Right kidney (tissue), 1 donor: Measurements from ENCODE around the gene TMEM179.

Source experiments
- DNase-seq: peaks from one replicate; pipeline ENCODE4 v3.0.0-alpha.2; 2016

TMEM179 gene

DNA sequence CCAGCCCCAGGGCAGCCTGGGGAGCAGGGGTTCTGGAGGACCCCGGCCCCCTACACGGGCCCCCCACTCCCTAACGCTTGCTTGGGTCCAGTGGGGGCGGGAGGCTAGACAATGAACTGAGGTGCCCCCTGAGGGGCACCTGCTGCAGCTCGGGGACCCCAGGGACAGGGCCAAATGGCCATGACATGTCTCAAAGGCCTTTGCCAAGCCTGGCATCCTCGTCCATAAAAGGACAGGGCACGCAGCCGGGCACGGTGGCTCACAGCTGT, 36.7 kb downstream of the TMEM179 start:
- no peak for DNase-seq

DNA sequence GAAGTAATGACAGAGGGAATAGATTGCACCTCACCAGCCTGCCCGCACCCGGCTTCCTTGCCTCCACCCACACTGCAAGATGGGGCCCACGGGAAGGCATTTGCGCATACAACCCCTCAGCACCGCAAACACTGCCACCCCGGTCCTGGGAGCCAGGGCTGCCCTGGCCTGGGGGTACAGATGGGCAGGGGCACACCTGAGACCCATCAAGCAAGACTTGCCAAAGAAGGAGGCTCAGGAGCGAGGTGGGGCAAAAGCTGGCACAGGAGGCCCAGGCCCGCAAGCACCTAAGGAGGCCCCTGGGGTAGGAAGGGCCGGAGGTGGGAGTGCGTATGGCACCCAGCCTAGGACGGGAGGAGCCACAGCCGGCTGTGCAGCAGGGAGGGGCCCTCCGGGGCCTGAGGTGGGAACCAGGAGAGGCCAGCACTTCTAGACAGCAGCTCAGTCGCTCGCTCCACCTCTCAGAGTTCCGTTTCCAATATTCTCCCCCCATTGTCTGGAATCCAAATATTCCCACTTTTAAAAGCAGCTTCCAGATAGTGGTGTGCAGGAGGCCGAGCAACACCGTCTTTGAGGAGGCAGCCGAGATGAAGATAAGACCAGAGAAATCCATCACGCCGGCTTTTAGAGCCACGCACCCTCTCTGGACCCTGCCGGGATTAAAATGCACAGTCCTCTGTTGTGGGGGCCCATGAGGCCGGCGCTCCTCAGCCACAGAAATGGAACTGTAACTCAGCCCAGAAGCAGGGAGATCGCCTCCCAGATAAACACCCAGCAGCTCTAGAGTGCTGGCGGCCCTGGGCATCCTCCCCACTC, 37.2 kb downstream of the TMEM179 start:
- no peak for DNase-seq

DNA sequence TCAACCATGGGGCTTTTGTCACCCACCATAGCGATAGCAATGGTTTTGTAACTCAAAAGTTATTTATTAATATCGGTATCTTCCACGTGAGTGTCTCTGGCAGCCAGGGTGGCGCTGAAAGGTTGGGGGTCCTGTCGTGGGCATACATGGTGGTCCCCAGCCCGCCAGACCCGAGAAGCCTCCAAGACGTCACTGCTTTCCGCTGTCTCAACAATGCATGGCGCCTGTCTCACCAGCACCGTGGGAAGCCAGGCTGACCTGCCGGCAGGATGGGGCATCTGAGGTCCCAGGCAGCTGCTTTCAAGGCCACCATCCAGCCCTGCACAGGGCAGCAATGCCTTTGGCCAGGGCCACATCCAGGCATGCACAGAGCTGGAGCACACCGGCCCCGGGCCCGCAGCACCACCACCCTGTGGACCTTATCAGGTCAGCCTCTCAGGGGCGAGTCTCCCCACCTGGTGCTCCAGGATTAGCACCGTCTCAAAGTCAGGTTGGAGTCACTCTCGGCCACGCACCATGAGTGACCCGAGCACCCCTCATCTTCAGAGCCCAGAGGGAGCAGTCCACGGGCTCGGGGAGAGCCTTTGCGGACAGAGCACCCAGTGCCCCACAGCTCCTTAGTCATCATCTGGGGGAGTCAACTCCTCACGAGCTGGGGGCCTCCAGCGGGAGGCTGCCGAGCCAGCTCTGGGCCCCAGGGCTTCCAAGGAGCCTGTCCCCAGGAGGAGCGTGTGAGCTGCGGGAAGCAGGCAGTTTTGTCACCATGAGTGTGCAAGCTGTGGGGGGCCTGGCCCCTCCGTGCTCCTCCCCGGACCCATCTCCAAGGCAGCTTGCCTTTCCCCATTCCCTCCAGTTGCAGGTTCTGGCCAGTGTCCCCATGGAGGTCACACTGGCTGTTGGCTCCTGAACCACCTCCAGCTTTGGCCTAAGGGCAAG, 39.6 kb downstream of the TMEM179 start:
- no peak for DNase-seq

DNA sequence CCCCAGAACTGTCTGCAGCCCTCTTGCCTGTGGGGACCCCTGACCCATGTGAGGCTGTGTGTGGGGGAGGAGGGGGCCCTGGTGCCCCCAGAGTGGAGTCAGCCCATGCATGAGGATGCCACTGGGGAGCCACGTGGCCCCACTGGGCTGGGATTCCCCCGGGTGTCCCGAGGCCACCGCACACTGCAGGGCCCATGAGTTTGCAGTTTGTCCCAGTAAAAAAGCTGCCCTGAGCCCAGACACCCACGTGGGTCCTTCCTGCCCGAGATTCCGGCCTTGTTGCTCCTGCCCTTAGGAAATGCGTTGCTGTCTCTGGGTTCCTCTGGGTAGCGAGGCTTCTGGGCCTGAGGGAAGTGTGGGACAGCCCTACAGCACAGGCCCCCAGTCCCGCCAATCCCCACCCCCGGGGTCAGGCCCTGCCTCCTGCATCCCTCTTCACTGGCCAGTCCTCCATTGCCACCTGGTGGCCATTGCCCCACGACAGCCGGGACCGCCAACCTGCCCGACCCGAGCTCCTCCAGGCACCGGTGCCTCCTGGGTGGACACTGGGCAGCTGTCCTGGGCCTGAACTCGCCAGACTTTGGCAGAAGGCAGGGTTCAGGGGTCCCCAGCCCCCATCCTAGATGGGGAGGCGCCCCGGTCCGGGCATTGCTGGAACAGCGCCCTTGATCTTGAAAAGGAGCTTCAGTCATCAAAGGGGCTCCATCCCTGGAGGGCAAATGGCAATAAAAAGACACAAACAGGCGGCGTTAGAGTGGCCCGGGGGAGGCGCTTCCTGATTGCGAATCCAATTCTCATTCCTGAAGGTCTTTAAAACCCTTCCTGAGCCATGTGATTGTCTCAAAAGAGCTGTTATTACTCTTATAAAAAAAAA, 40.6 kb downstream of the TMEM179 start:
- peak; percentile 80 for DNase-seq

DNA sequence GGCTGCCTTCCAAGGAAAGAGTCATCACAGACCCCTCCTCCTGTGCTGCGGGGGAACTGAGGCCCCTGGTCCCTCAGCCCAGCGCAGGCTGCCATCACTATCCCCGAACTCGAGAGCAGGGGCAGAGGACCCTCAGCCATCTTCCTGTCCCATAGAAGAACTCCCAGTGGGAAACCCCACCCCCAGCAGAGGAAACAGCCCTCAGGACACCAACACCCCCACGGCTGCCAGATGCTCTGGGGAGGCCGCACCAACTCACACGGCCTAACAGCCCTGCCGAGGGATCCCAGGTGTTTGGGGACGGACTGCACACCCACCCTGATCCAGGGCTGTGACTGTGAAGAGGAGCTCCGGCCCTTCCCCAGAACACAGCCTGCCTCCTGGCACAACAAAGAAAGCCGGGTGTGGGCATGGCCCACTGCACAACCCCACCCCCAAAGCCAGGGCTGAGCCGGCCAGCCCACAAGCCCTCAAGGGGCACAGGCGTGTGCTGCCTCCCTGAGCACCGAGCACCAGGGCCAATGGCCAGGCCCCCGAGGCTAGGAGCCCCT, 41.3 kb downstream of the TMEM179 start:
- DNase-seq = no peak

DNA sequence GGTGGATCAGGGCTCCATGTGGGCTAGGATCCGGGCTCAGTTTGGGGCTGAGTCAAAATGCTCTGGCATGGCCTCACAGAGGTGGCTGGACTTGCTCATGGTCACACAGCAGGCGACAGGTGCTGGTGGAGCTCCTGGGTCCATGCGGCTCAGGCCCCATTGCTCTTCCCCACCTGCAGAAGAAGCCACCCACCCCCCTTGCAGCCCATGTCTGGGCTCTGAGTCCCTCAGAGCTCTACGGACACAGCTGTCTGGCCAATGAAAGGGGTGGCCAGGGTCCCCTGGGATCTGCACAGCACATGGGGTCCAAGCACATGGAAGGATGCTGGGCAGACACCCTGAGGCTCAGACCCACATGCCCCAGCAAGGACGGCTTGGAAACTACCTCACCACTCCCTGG, 42.0 kb downstream of the TMEM179 start:
- DNase-seq = no peak

DNA sequence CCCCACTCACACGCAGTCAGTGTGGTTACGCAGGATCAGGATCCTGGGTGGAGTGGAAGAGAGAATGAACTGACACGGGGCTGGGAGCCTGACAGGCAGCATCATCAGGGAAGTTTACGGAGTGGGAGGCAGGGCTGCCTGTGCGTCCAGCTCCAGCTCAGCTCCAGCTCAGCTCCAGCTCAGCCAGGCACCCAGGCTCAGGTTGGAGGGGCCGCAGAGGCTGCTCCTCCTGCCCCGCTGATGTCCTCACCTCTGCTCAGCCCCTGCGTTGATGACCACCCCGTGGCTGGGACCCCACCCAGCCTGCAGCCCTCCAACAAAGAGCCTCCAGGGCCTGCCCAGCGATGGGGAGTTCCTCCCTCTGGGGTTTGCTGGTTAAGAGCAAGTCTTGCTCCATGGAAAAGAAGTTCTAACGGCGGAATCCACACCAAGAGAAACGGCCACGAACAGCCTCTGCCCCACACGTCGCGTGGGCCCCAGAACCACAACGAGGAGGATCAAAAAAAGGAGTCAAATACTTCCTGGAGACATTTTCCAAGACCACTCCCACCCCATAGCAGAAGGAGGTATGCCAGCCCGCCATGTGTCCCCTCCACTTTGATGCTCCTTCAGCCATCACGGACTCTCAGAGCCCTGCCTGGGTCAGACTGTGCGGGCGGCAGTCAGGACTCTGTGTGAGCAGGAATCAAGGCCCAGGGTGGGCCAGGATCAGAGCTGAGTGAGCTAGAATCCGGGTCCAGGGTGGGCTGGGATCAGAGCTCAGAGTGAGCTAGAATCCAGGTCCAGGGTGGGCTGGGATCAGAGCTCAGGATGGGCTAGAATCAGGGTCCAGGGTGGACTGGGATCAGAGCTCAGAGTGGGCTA, 42.7 kb downstream of the TMEM179 start:
- DNase-seq = no peak

DNA sequence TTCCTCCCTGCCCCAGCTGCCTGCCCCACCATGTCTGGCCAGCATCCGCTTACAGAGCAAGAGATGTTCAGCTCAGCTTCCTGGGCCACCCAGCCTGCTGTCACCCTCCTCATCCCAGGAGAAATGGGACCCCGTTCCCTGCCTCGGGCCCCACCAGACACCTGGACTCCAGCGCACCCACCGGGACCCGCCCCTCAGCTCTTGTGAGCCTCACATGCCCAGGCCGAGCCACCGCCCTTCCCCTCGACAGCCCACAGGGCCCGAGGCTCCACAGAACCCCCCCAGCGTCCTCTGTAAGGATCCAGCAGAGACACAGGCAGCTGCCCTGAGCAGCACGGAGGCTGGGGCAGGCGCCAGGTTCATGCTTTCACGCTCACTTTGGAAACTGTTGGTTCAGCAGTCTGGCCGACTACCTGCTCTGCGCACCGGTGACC, 43.4 kb downstream of the TMEM179 start:
- DNase-seq = no peak

DNA sequence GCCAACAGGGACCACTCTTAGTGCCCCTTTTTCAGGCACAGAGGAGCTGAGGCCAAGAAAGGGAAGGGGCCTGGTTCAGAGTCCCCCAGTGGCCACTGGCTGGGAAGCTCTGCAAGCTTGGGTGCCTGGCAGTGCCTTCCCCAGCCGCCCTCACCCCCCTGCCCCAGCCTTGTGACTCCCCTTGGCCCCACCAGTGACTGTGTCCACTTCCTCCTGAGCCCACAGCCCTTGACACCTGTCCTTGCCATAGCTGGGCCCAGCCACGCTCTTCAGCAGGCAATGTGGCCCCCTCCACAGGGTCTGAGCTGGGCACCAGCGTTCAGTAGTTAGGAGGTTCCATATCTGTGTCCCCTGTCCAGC, 44.0 kb downstream of the TMEM179 start:
- no peak for DNase-seq

DNA sequence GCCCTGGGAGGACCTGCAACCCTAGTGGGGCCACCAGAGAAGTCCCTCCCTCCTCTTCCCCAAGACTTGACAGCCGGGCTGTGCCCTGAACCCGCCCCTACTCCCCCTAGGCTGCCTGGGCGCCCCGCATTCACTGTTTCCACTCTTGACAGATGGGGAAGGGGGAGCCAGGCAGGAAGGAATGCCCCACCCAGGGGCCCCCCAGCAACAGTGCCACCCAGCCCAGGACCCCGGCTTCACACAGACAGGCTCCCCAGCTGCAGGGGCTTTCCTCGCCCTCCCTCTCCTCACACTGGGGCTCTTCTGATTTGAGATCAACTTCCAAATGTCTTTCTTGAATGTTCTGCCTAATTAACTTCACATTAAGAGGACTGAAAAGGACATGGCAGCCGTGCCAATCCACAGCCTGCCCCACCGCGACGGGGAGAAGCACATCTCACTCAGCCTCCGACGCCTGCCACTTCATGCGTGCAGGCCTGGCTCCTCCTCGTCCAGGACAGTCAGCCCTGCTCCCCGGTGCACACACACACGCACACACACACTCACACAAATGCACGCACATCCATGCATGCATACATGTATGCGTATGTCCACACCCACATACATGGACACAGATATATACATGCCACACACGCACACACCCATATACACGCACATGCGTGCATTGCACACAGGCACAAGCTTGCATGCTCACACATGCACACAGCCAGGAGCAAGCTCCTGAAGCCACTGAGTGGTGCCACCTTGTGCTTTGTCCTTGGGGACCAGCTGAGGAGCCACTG, 44.6 kb downstream of the TMEM179 start:
- no peak for DNase-seq

DNA sequence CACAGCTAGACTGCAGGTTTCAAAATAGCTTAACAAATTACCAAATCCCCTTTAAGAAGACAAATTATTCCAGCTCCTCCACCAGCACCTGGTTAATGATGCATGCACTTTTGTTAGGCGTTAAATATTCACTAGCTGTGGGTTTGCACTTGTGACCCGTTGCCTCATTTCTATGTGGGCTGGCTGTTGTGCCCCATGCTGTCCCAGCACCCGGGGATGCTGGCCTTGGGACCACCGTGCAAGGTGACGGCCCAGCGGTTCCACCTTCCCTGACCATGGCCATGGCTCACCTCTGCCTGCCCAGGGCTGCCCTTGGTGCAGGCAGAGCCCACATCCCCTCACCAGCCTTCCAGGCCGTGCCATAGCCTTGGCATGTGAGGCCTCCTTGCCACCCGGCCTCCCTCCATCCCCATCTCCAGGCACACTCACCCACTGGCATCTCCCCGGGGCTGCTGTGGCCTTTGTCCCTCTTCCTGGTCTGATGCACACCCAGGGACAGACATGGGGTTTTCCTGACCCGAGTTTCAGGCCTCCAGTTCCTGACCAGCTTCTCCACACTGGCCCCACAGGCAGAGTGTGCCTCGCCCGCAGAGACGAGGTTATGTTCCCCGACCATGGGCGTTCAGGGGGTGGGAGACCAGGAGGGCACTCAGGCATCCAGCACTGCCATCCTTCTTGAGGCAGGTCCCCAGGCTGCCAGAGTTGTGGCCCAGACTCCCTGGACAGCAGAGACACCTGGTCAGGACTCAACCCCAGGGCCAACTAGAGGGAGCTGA, 45.4 kb downstream of the TMEM179 start:
- DNase-seq = peak; percentile 17

DNA sequence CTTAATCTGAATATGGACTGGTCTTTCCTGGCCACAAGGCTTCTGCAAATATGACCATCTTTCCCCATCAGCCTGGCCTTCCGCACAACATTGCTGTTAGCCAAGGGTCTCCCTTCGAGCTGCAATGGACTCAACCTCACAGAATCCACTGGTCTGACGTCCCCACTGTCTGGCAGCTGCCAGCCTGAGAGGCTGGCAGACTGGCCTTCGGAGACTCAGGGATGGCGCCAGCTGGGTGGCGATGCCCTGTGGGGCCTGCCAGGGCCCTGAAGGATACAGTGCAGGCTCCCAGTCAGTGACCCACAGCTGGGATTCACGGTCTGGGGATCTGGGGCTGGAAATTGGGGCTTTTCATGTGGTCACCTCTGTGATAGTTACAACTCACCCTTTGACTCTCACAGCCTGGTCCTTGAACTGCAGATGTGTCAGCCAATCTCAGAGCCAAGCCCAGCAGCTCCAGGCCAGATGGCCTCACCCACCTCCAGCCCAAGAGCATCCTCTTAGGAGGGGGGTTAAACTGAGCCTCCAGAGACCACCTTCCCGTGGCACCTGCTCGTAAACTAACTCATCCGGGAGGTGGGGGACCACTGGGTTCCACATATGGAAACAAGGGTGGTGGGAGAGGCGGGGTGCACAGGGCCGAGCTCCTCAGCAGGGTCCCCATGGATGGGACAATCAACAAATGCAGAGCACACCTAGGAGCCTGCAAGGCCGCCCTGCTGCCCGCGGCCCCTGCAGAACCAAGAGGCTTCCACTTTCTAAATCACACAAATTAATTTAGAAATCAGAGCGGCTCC, 46.1 kb downstream of the TMEM179 start:
- peak; percentile 1 for DNase-seq

DNA sequence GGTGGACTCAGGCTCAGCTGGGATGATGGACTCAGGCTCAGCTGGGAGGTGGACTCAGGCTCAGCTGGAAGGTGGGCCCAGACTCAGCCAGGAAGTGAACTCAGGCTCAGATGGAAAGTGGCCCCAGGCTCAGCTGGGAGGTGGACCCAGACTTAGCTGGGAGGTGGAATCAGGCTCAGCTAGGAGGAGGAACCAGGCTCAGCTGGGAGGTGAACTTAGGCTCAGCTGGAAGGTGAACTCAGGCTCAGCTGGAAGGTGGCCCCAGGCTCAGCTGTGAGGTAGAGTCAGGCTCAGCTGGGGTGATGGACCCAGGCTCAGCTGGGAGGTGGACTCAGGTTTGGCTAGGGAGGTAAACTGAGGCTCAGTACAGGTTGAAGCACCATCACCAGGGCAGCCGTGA, 46.8 kb downstream of the TMEM179 start:
- peak; percentile 0 for DNase-seq

DNA sequence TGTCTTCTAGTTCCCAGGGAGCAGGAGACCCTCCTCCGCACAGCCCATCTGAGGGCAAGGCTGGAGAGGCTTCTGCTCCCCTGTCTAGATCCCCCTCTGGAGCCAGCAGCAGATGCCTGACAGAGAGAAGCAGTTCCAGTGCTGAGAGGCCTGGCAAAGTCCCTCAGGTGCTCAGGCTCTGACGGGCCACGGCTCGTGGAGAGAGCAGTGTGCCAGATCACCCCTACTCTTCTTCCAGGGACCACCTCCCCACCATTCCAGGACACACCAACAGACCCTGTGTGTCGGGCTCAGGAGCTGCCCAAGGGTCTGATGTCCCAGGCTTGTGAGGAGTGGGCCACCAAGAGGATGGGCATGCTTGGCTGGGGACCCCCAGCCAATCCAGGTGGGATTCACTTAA, 47.5 kb downstream of the TMEM179 start:
- DNase-seq = no peak

DNA sequence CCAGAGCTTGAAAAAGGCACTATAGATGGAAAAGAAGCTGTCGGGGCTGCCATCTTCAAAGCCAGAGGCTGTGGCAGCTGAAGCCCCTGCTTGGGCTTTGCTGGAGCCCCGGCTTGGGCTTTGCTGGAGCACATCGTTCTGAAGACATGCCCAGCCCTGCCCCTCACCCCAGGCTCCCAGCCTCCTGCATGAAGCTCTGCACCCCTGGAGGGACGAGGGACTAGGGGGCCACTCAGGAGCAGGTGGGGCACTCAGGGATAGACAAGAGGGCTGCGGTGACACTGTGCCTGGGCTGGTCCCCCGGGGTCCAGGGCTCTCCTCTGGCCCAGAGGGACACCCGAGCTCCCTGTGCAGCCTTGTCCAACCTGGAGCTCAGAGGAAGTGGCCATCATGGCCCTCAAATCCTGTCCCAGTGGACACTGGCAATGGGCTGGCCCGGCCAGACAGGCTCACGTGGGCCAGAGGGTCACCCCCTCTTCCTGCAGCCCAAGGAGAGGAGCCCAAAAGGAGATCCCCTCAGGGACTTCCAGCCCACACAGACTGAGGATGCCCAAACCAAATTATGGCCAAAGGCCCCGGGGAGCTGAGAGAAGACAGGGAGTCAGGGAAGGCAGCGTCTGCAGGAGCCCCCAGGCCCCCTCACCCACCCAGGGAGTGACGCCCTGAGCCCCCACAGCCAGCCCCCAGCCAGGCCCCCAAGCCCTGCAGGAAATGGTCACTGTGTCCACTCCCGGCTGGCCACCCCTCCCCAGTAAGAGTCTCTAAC, 48.1 kb downstream of the TMEM179 start:
- DNase-seq = peak; percentile 1

DNA sequence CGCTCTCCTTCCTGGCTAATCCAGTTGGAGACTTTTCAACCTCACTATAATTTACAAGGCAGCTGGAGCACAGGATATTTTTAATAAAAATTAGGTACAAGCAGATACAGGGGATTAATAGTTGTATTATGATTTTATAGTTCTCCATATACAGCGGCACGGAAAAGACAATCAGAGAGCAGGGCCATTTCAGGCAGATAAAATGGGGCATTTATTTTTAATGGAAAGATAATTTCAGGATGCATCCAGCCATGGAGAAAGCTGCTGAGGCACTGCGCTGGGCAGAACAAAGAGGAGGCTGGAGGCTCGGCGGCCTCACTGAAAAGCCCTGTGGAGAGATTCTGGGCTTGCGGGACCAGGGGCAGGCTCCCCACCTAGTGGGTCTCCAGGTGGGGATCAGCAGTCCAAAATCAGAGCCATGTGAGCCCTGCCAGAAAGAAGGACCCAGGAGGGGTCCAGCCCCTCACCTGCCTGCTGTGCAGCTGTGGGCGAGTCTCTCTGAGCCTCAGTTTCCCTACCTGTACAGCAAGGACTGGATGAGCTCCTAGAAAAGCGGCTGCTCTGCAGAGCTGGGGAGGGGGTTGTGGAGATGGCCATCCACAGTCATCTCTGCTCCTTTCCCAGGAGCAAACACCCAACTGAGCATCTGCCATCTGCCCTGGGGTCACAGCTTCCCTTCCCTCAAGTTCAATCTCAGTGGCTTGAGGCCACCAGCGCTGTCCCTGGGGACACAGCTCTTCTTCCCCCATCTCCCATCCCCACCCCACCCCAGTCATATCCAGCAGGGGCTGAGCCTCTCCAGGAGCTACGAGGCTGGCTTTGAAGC, 48.9 kb downstream of the TMEM179 start:
- DNase-seq = peak; percentile 0
